ENCODE results near the gene TAF11L4.
"Not testable (repeated sequence)": the region's sequence is repeated elsewhere in the genome, so short reads cannot be mapped to it uniquely, and the experiment has no call there.

TAF11L4 gene

GRCh38 chr5:17528369-17528768 lies 6.8 kb downstream of the TAF11L4 start, which contains the start of gene TAF11L6:
TSS of gene TAF11L6 (plus strand) at chr5:17528669.
- not testable (repeated sequence) for H4K20me1 ChIP-seq (ENCODE audit: insufficient read depth, low read length); H3K27ac ChIP-seq (ENCODE audit: low read length); H2AFZ ChIP-seq (ENCODE audit: low read depth, low read length); H3K4me1 ChIP-seq (ENCODE audit: low read length); H3K27me3 ChIP-seq (ENCODE audit: low read depth, low read length); H3K4me3 ChIP-seq (ENCODE audit: low read length); H3K36me3 ChIP-seq (replicated peaks; ENCODE audit: low read depth, low read length); H3K9me3 ChIP-seq (ENCODE audit: insufficient read depth, low read length); H3K79me2 ChIP-seq (ENCODE audit: low read length); H3K9ac ChIP-seq (ENCODE audit: low read length); H3K4me2 ChIP-seq (ENCODE audit: low read length)
